IMR-90 (cell line): ENCODE measurements around the gene ZNF366. TPM values are rescaled to one million over a fixed set of nuclear protein-coding genes. Genes with fewer than 3 reads are reported as not detected.

Experiments used
- ATAC-seq: fragments of 200-7000 bp; cut with Tn5 transposase; 2 replicates; pipeline ENCODE4 v1.9.1; 2020; ENCODE audit warnings: low read depth, mild to moderate bottlenecking, moderate library complexity
- BruUV-seq: library from RNA; stranded (reverse); fragments of 400-500 nt; replicated peaks from 2 replicates; lab custom pipeline; 2021; lab: Mats Ljungman, UMichigan
- CTCF ChIA-PET: fragments of 300-600 bp; formaldehyde crosslinking; extraction: SDS; loops from one replicate; lab custom pipeline; 2021; ENCODE audit warnings: antibody characterized with exemption; lab: Yijun Ruan, JAX
- POLR2A ChIA-PET: fragments of 300-600 bp; sonication (Branson Sonifier 250); formaldehyde crosslinking; loops from one replicate; lab custom pipeline; 2022; ENCODE audit warnings: antibody characterized with exemption; ENCODE audit not compliant: unreplicated experiment; lab: Charles Lee
- DNase-seq: peaks from one replicate; pipeline ENCODE4 v3.0.0; 2013
- H2AFZ ChIP-seq: replicated peaks from 2 replicates; pipeline ENCODE3; 2013; ENCODE audit warnings: low read length, mild to moderate bottlenecking; ENCODE audit not compliant: poor library complexity
- H2AK5ac ChIP-seq: 2 replicates; pipeline ENCODE4 v1.6.1; 2013; ENCODE audit warnings: low read depth, low read length, inconsistent platforms
- H2AK9ac ChIP-seq: replicated peaks from 2 replicates; pipeline ENCODE3; 2013; ENCODE audit warnings: mild to moderate bottlenecking, low read depth, low read length, moderate library complexity; ENCODE audit not compliant: poor library complexity
- H2BK120ac ChIP-seq: 2 replicates; pipeline ENCODE4 v1.6.1; 2013; ENCODE audit warnings: low read depth, low read length, inconsistent platforms
- H2BK15ac ChIP-seq: 3 replicates; pipeline ENCODE4 v1.6.1; 2013; ENCODE audit warnings: low read depth, low read length, inconsistent platforms
- H2BK20ac ChIP-seq: 2 replicates; pipeline ENCODE4 v1.6.1; 2013; ENCODE audit warnings: low read depth, mild to moderate bottlenecking, inconsistent platforms, low read length, moderate library complexity
- H2BK5ac ChIP-seq: 2 replicates; pipeline ENCODE4 v1.6.1; 2013; ENCODE audit warnings: mild to moderate bottlenecking, low read depth, low read length, inconsistent platforms; ENCODE audit not compliant: poor library complexity, severe bottlenecking
- H3K14ac ChIP-seq: replicated peaks from 2 replicates; pipeline ENCODE4 v1.6.1; 2013; ENCODE audit warnings: low read depth, low read length, inconsistent platforms
- H3K18ac ChIP-seq: 2 replicates; pipeline ENCODE4 v1.6.1; 2013; ENCODE audit warnings: low read depth, low read length, control low read depth
- H3K23ac ChIP-seq: 2 replicates; pipeline ENCODE4 v1.6.1; 2013; ENCODE audit warnings: low read depth, low read length, inconsistent platforms
- H3K27ac ChIP-seq: 2 replicates; pipeline ENCODE4 v1.5.1; 2013; ENCODE audit warnings: mild to moderate bottlenecking, control low read depth, low read length; ENCODE audit not compliant: insufficient read depth
- H3K27me3 ChIP-seq: 2 replicates; pipeline ENCODE4 v1.6.1; 2013; ENCODE audit warnings: low read length; ENCODE audit not compliant: control insufficient read depth, insufficient read depth
- H3K36me3 ChIP-seq: 2 replicates; pipeline ENCODE4 v1.6.1; 2013; ENCODE audit warnings: low read length, mixed read lengths; ENCODE audit not compliant: control insufficient read depth, insufficient read depth
- H3K4ac ChIP-seq: 2 replicates; pipeline ENCODE4 v1.6.1; 2013; ENCODE audit warnings: low read depth, low read length, inconsistent platforms
- H3K4me1 ChIP-seq: 2 replicates; pipeline ENCODE4 v1.6.1; 2013; ENCODE audit warnings: low read length, mixed read lengths; ENCODE audit not compliant: control insufficient read depth, insufficient read depth
- H3K4me2 ChIP-seq: 2 replicates; pipeline ENCODE4 v1.6.1; 2013; ENCODE audit warnings: low read depth, mild to moderate bottlenecking, control low read depth, low read length, moderate library complexity
- H3K4me3 ChIP-seq: 2 replicates; pipeline ENCODE4 v1.5.1; 2013; ENCODE audit warnings: low read depth, mild to moderate bottlenecking, control low read depth, low read length, moderate library complexity; ENCODE audit not compliant: insufficient read depth
- H3K56ac ChIP-seq: 2 replicates; pipeline ENCODE4 v1.6.1; 2013; ENCODE audit warnings: low read length, inconsistent platforms; ENCODE audit not compliant: insufficient read depth; ENCODE audit errors: extremely low read depth
- H3K79me1 ChIP-seq, 2 experiments: 2 replicates each; pipeline ENCODE4 v1.6.1; 2013; ENCODE audit warnings: low read length in 2 of 2, inconsistent platforms in 1 of 2, low read depth in 1 of 2
- H3K9ac ChIP-seq: 2 replicates; pipeline ENCODE4 v1.6.1; 2013; ENCODE audit warnings: low read depth, low read length, control low read depth
- H3K9me1 ChIP-seq: 2 replicates; pipeline ENCODE4 v1.6.1; 2013; ENCODE audit warnings: low read length, inconsistent platforms; ENCODE audit not compliant: insufficient read depth
- H3K9me3 ChIP-seq: 2 replicates; pipeline ENCODE4 v1.6.1; 2013; ENCODE audit warnings: low read length; ENCODE audit not compliant: control insufficient read depth, insufficient read depth
- H4K20me1 ChIP-seq: 2 replicates; pipeline ENCODE4 v1.6.1; 2013; ENCODE audit warnings: low read length, inconsistent platforms; ENCODE audit not compliant: insufficient read depth
- H4K5ac ChIP-seq: 2 replicates; pipeline ENCODE4 v1.6.1; 2013; ENCODE audit warnings: mild to moderate bottlenecking, low read depth, low read length, control low read depth
- H4K8ac ChIP-seq, 2 experiments: 2 replicates each; pipeline ENCODE4 v1.6.1; 2013; ENCODE audit warnings: low read depth in 2 of 2, low read length in 2 of 2, control low read depth in 1 of 2, inconsistent platforms in 1 of 2
- H4K91ac ChIP-seq: 2 replicates; pipeline ENCODE4 v1.6.1; 2013; ENCODE audit warnings: low read depth, low read length, inconsistent platforms; ENCODE audit not compliant: insufficient read depth
- BHLHE40 ChIP-seq: fragments of 150-350 bp; IDR thresholded peaks from 2 replicates; pipeline ENCODE4 v1.6.1; 2016; ENCODE audit warnings: mild to moderate bottlenecking, low read depth, low read length
- CEBPB ChIP-seq: IDR thresholded peaks from 2 replicates; pipeline ENCODE4 v1.6.1; 2012; ENCODE audit warnings: low read depth, low read length, improper control_type of control experiment
- CHD1 ChIP-seq: IDR thresholded peaks from 2 replicates; pipeline ENCODE4 v1.6.1; 2012; ENCODE audit warnings: low read depth, low read length, improper control_type of control experiment
- CTCF ChIP-seq: conservative IDR thresholded peaks from 2 replicates; pipeline ENCODE4 v1.5.1; 2012; ENCODE audit warnings: mild to moderate bottlenecking, low read depth, low read length, improper control_type of control experiment
- ELK1 ChIP-seq: fragments of 150-350 bp; IDR thresholded peaks from 2 replicates; pipeline ENCODE4 v1.6.1; 2016; ENCODE audit warnings: low read depth, mild to moderate bottlenecking, low read length, moderate library complexity, borderline replicate concordance
- FOS ChIP-seq: fragments of 150-350 bp; IDR thresholded peaks from 2 replicates; pipeline ENCODE4 v1.6.1; 2016; ENCODE audit warnings: low read depth, low read length
- MAFK ChIP-seq: IDR thresholded peaks from 2 replicates; pipeline ENCODE4 v1.6.1; 2012; ENCODE audit warnings: low read depth, low read length, improper control_type of control experiment
- MAZ ChIP-seq: IDR thresholded peaks from 2 replicates; pipeline ENCODE4 v1.6.1; 2012; ENCODE audit warnings: low read depth, mild to moderate bottlenecking, low read length, improper control_type of control experiment, moderate library complexity, borderline replicate concordance
- MXI1 ChIP-seq: IDR thresholded peaks from 2 replicates; pipeline ENCODE4 v1.6.1; 2012; ENCODE audit warnings: low read depth, mild to moderate bottlenecking, low read length, moderate library complexity, borderline replicate concordance
- NFE2L2 ChIP-seq: fragments of 150-350 bp; IDR thresholded peaks from 2 replicates; pipeline ENCODE4 v1.6.1; 2016; ENCODE audit warnings: low read depth, mild to moderate bottlenecking, low read length
- POLR2A ChIP-seq: IDR thresholded peaks from 2 replicates; pipeline ENCODE4 v1.6.1; 2012; ENCODE audit warnings: mild to moderate bottlenecking, low read depth, low read length
- RAD21 ChIP-seq: IDR thresholded peaks from 2 replicates; pipeline ENCODE4 v1.6.1; 2012; ENCODE audit warnings: low read length, improper control_type of control experiment
- RCOR1 ChIP-seq: IDR thresholded peaks from 2 replicates; pipeline ENCODE4 v1.6.1; 2012; ENCODE audit warnings: mild to moderate bottlenecking, low read length, improper control_type of control experiment; ENCODE audit not compliant: insufficient replicate concordance
- RFX5 ChIP-seq: IDR thresholded peaks from 2 replicates; pipeline ENCODE4 v1.8.0; 2012; ENCODE audit warnings: low read depth, mild to moderate bottlenecking, low read length, moderate library complexity
- SMC3 ChIP-seq: fragments of 150-350 bp; IDR thresholded peaks from 2 replicates; pipeline ENCODE4 v1.6.1; 2016; ENCODE audit warnings: low read depth, mild to moderate bottlenecking, antibody characterized with exemption, low read length, moderate library complexity
- USF2 ChIP-seq: fragments of 150-350 bp; IDR thresholded peaks from 2 replicates; pipeline ENCODE4 v1.6.1; 2017; ENCODE audit warnings: mild to moderate bottlenecking, antibody characterized with exemption, low read length, low read depth
- WGBS, 2 experiments: methylation state at CpG; one replicate each; pipeline versions ENCODE4 v1.1.5 to v1.1.7; 2013; ENCODE audit warnings: missing lambda C conversion rate in 2 of 2; ENCODE audit not compliant: insufficient read length in 1 of 2; ENCODE audit errors: extremely low coverage in 2 of 2; 5-methylcytosine and 5-hydroxymethylcytosine counted together
- dilution Hi-C: fragments of 300-500 bp; cut with HindIII; formaldehyde crosslinking; loops from one replicate; pipeline ENCODE4 v1.14.3; 2018; ENCODE audit warnings: low sequenced_read_pairs; ENCODE audit not compliant: unreplicated experiment
- in situ Hi-C: fragments of 300-500 bp; cut with MboI; formaldehyde crosslinking; loops from 3 replicates; pipeline ENCODE4 v1.14.3; 2019; ENCODE audit warnings: low sequenced_read_pairs, inconsistent platforms, mixed read lengths
- intact Hi-C: fragments of 100-400 bp; cut with micrococcal nuclease; formaldehyde crosslinking; loops from 2 replicates; pipeline ENCODE4 v1.10.0; 2022
- polyA plus RNA-seq, 3 experiments: library from polyadenylated mRNA; depleted of rRNA; stranded (reverse); fragments of >200 nt; gene quantifications; 2 replicates each; pipeline ENCODE4 v1.2.3, GENCODE V29; 2012; ENCODE audit warnings: low replicate concordance in 1 of 3
- total RNA-seq: library from RNA; depleted of rRNA; stranded (reverse); fragments of >200 nt; gene quantifications from 2 replicates; pipeline ENCODE4 v1.2.3, GENCODE V29; 2012

ZNF366 gene
- total and polyA plus RNA-seq, 2 of the 4 experiments (the other 2 are of a cell fraction) = not detected

GRCh38 chr5:72477644-72478043 lies 29.6 kb downstream of the ZNF366 start:
- H2BK120ac ChIP-seq = no peak overlapping the region
- peaks cover 2% of the 10 kb centered on the region; the same call in 1 of the 2 replicates for H3K27me3 ChIP-seq
- WGBS, 2 experiments = no CpG with 5 or more reads among the region's 4 CpGs
- no peak for TF ChIP-seq CEBPB
- no peak for TF ChIP-seq RFX5
- TF ChIP-seq RCOR1 = no peak
- TF ChIP-seq MAFK = no peak
- TF ChIP-seq CHD1 = no peak
- TF ChIP-seq SMC3 = no peak
- no peak for TF ChIP-seq CTCF
- TF ChIP-seq ELK1 = no peak
- no peak for TF ChIP-seq BHLHE40
- no peak for TF ChIP-seq POLR2A
- TF ChIP-seq RAD21 = no peak
- no peak for TF ChIP-seq FOS
- no peak for TF ChIP-seq MXI1
- TF ChIP-seq NFE2L2 = no peak
- no peak for TF ChIP-seq USF2
- no peak for TF ChIP-seq MAZ
- H2BK5ac ChIP-seq = no peak overlapping the region
- no peak overlapping the region for H3K4me2 ChIP-seq
- H3K27ac ChIP-seq = no peak overlapping the region
- H2AK5ac ChIP-seq = no peak overlapping the region
- no peaks in the 10 kb centered on the region for H3K36me3 ChIP-seq
- H2AK9ac ChIP-seq = no peak overlapping the region
- H3K79me1 ChIP-seq = no peaks in the 10 kb centered on the region
- no peak overlapping the region for H2BK15ac ChIP-seq
- no peak overlapping the region for H3K9ac ChIP-seq
- in situ Hi-C loops (no loop called here), intact Hi-C loops (no loop called here), dilution Hi-C loops (no loop called here)
- no peak overlapping the region for H2BK20ac ChIP-seq
- H3K4me1 ChIP-seq = peaks cover 2% of the 10 kb centered on the region; the same call in 1 of the 2 replicates
- no peaks in the 10 kb centered on the region for H3K9me1 ChIP-seq
- CTCF ChIA-PET = no interaction called here
- H3K18ac ChIP-seq = no peak overlapping the region
- no peak overlapping the region for H3K14ac ChIP-seq
- no peak overlapping the region for H4K5ac ChIP-seq
- POLR2A ChIA-PET = no interaction called here
- no peak overlapping the region for H3K23ac ChIP-seq
- BruUV-seq = no TSS peak
- H4K91ac ChIP-seq = no peak overlapping the region
- no peak overlapping the region for H4K8ac ChIP-seq
- H2AFZ ChIP-seq = no peak overlapping the region
- no peaks in the 10 kb centered on the region for H4K20me1 ChIP-seq
- DNase-seq (peak; percentile 25), ATAC-seq (no peak)
- H3K56ac ChIP-seq = no peak overlapping the region
- no peak overlapping the region for H3K4me3 ChIP-seq
- no peaks in the 10 kb centered on the region for H3K9me3 ChIP-seq
- H3K4ac ChIP-seq = no peak overlapping the region
